GM23338 (cell line): ENCODE results near the gene ASAP2. TPM values are rescaled to one million over a fixed set of nuclear protein-coding genes. Genes with fewer than 3 reads are reported as not detected.

Source experiments
- ATAC-seq: fragments of 200-7000 bp; cut with Tn5 transposase; 3 replicates; pipeline ENCODE4 v1.9.1; 2020
- DNase-seq: peaks from one replicate; pipeline ENCODE4 v3.0.0-alpha.2; 2015; ENCODE audit warnings: low spot score
- H2AFZ ChIP-seq: fragments of 200-600 bp; sonication (generic); 2 replicates; pipeline ENCODE4 v1.8.0; 2016; ENCODE audit warnings: antibody characterized with exemption, mild to moderate bottlenecking, moderate library complexity
- H3F3A ChIP-seq: fragments of 200-600 bp; sonication (generic); replicated peaks from 2 replicates; pipeline ENCODE4 v1.8.0; 2017; ENCODE audit warnings: antibody characterized with exemption, mixed run types, low read depth
- H3K27ac ChIP-seq: fragments of 200-600 bp; sonication (generic); 2 replicates; pipeline ENCODE4 v1.6.1; 2016; ENCODE audit warnings: low read depth
- H3K27me3 ChIP-seq: fragments of 200-600 bp; sonication (generic); 2 replicates; pipeline ENCODE4 v1.8.0; 2016; ENCODE audit warnings: mild to moderate bottlenecking, mixed run types, moderate library complexity; ENCODE audit not compliant: insufficient read depth
- H3K36me3 ChIP-seq: fragments of 200-600 bp; sonication (generic); 2 replicates; pipeline ENCODE4 v1.8.0; 2016; ENCODE audit warnings: mild to moderate bottlenecking; ENCODE audit not compliant: insufficient read depth
- H3K4me1 ChIP-seq: fragments of 200-600 bp; sonication (generic); 2 replicates; pipeline ENCODE4 v1.8.0; 2016; ENCODE audit warnings: mild to moderate bottlenecking, moderate library complexity; ENCODE audit not compliant: insufficient read depth
- H3K4me2 ChIP-seq: fragments of 200-600 bp; sonication (generic); 2 replicates; pipeline ENCODE4 v1.7.1; 2017; ENCODE audit warnings: mixed run types
- H3K4me3 ChIP-seq: fragments of 200-600 bp; sonication (generic); 2 replicates; pipeline ENCODE4 v1.6.1; 2016; ENCODE audit warnings: mixed run types
- H3K79me2 ChIP-seq: fragments of 200-600 bp; sonication (generic); replicated peaks from 2 replicates; pipeline ENCODE4 v1.8.0; 2017; ENCODE audit warnings: mild to moderate bottlenecking; ENCODE audit not compliant: insufficient read depth
- H3K9me2 ChIP-seq: fragments of 200-600 bp; sonication (generic); 2 replicates; pipeline ENCODE4 v1.8.0; 2017; ENCODE audit not compliant: insufficient read depth
- H4K20me1 ChIP-seq: fragments of 200-600 bp; sonication (generic); replicated peaks from 2 replicates; pipeline ENCODE4 v1.8.0; 2017; ENCODE audit warnings: mild to moderate bottlenecking; ENCODE audit not compliant: insufficient read depth
- H3K27ac Mint-ChIP-seq: 2 replicates; pipeline ENCODE4 v1.8.0; 2020; ENCODE audit warnings: inconsistent platforms, mild to moderate bottlenecking, moderate library complexity, mixed read lengths
- H3K27me3 Mint-ChIP-seq: 3 replicates; pipeline ENCODE4 v1.8.0; 2022; ENCODE audit warnings: low read depth, mild to moderate bottlenecking, moderate library complexity, mixed read lengths, inconsistent platforms; ENCODE audit not compliant: insufficient read depth, poor library complexity
- H3K36me3 Mint-ChIP-seq: 3 replicates; pipeline ENCODE4 v1.8.0; 2021; ENCODE audit warnings: low read depth, mild to moderate bottlenecking, inconsistent platforms, moderate library complexity, mixed read lengths
- H3K4me1 Mint-ChIP-seq: 3 replicates; pipeline ENCODE4 v1.8.0; 2020; ENCODE audit warnings: mild to moderate bottlenecking, inconsistent platforms, mixed read lengths
- H3K4me3 Mint-ChIP-seq: 3 replicates; pipeline ENCODE4 v1.8.0; 2021; ENCODE audit warnings: moderate library complexity, mild to moderate bottlenecking, inconsistent platforms, mixed read lengths
- H3K9me3 Mint-ChIP-seq: 3 replicates; pipeline ENCODE4 v1.8.0; 2020; ENCODE audit warnings: moderate library complexity, mild to moderate bottlenecking, inconsistent platforms, mixed read lengths
- CREB1 ChIP-seq: fragments of 250-450 bp; sonication (Bioruptor Pico); IDR thresholded peaks from 2 replicates; pipeline ENCODE4 v1.5.0; 2020; ENCODE audit warnings: low read depth, mild to moderate bottlenecking, moderate library complexity
- EZH2 ChIP-seq: fragments of 200-600 bp; sonication (generic); IDR thresholded peaks from one replicate; pipeline ENCODE4 v1.8.0; 2017; ENCODE audit warnings: antibody characterized with exemption, mild to moderate bottlenecking, low read depth; ENCODE audit not compliant: unreplicated experiment
- EZH2phosphoT487 ChIP-seq: fragments of 200-600 bp; sonication (generic); IDR thresholded peaks from one replicate; pipeline ENCODE4 v1.8.1; 2018; ENCODE audit warnings: antibody characterized with exemption; ENCODE audit not compliant: unreplicated experiment
- JUNB ChIP-seq: IDR thresholded peaks from one replicate; pipeline ENCODE4 v1.6.1; 2016; ENCODE audit warnings: antibody characterized with exemption; ENCODE audit not compliant: unreplicated experiment
- ZNF114 ChIP-seq: fragments of 250-450 bp; sonication (Bioruptor Pico); IDR thresholded peaks from 2 replicates; pipeline ENCODE4 v1.5.0; 2020; ENCODE audit warnings: mild to moderate bottlenecking, moderate library complexity
- ZNF331 ChIP-seq: fragments of 250-450 bp; sonication (Bioruptor Pico); IDR thresholded peaks from 2 replicates; pipeline ENCODE4 v1.5.0; 2020; ENCODE audit warnings: low read depth, mild to moderate bottlenecking, moderate library complexity
- ZNF462 ChIP-seq: fragments of 250-450 bp; sonication (Bioruptor Pico); IDR thresholded peaks from 2 replicates; pipeline ENCODE4 v1.5.0; 2020; ENCODE audit warnings: mild to moderate bottlenecking, moderate library complexity
- polyA plus RNA-seq: library from polyadenylated mRNA; unstranded; fragments of >200 nt; fragmentation: Nextera tagmentation; extraction: Ambion mirVana; gene quantifications from 2 replicates; pipeline ENCODE4 v1.2.1, GENCODE V29; 2016
- total RNA-seq: library from RNA; depleted of rRNA; stranded (reverse); fragments of >200 nt; shearing (Covaris generic); gene quantifications from 2 replicates; pipeline ENCODE4 v1.2.3, GENCODE V29; 2014

Gene ASAP2
- total and polyA plus RNA-seq, 2 experiments from 2014 or later: 2.6 to 15.6 TPM

GRCh38 chr2:9250498-9251153 lies 44.0 kb downstream of the ASAP2 start:
- Histone ChIP-seq H3K4me2 (no peak overlapping the region), H3F3A (no peaks in the 10 kb centered on the region), H3K4me3 (no peak overlapping the region), H3K79me2 (peaks cover 73% of the 10 kb centered on the region), H3K27me3 (no peaks in the 10 kb centered on the region), H3K36me3 (no peaks in the 10 kb centered on the region), H4K20me1 (peaks cover 11% of the 10 kb centered on the region), H3K27ac (no peak overlapping the region), H2AFZ (no peak overlapping the region), H3K4me1 (peaks cover 18% of the 10 kb centered on the region), H3K9me2 (no peaks in the 10 kb centered on the region)
- no peak overlapping the region for H3K27ac Mint-ChIP-seq
- peaks cover 42% of the 10 kb centered on the region for H3K4me1 Mint-ChIP-seq
- no peak overlapping the region for H3K4me3 Mint-ChIP-seq
- no peak for ATAC-seq
- H3K27me3 Mint-ChIP-seq: peaks cover 12% of the 10 kb centered on the region
- no peaks in the 10 kb centered on the region for H3K36me3 Mint-ChIP-seq
- DNase-seq: no peak
- no peaks in the 10 kb centered on the region for H3K9me3 Mint-ChIP-seq
- TF ChIP-seq CREB1: no peak
- TF ChIP-seq ZNF331: no peak
- TF ChIP-seq EZH2: no peak
- no peak for TF ChIP-seq ZNF114 (CRISPR knock-in tag)
- no peak for TF ChIP-seq EZH2phosphoT487
- no peak for TF ChIP-seq ZNF462
- TF ChIP-seq JUNB: no peak
